Stimulated activated CD4-positive, alpha-beta T cell treated with anti-CD3 and anti-CD28 coated beads, Interleukin-1b, Interleukin-23, amount 100 ng/mL, for 1 hour (primary cell): Measurements from ENCODE around the gene SND1.

ENCODE experiments used
- DNase-seq, 2 donors: peaks; one replicate each; pipeline ENCODE4 v3.0.0-alpha.2; 2020; ENCODE audit warnings: low read depth in 2 of 2

SND1 gene

GRCh38 chr7:128139406-128139805, 487.4 kb downstream of the SND1 start:
- no peak for DNase-seq

- DNase-seq, result no peak
Measured at GRCh38 chr7:128141683-128142195, 489.7 kb downstream of the SND1 start.
